CD8-positive, alpha-beta memory T cell (primary cell): ENCODE measurements around the gene UBE2D1. TPM values are rescaled to one million over a fixed set of nuclear protein-coding genes. Genes with fewer than 3 reads are reported as not detected.

Source experiments
- CTCF ChIA-PET: fragments of 350-600 bp; sonication (Branson Sonifier 250); formaldehyde crosslinking; loops from one replicate; lab custom pipeline; 2021; ENCODE audit warnings: antibody characterized with exemption; lab: Charles Lee
- POLR2A ChIA-PET: fragments of 350-600 bp; sonication (Branson Sonifier 250); formaldehyde crosslinking; loops from one replicate; lab custom pipeline; 2021; ENCODE audit warnings: antibody characterized with exemption; lab: Charles Lee
- DNase-seq, 5 donors: peaks; one replicate each; pipeline versions ENCODE4 v3.0.0 to v3.0.0-alpha.2; 2020 to 2022; ENCODE audit warnings: mixed read lengths in 1 of 5
- H3K27ac ChIP-seq: one replicate; pipeline ENCODE4 v1.7.0; 2013; ENCODE audit warnings: low read depth, mild to moderate bottlenecking, low read length, moderate library complexity
- H3K27me3 ChIP-seq: 2 replicates; pipeline ENCODE4 v1.7.0; 2013; ENCODE audit warnings: low read length, mild to moderate bottlenecking; ENCODE audit not compliant: insufficient read depth, poor library complexity, severe bottlenecking
- H3K36me3 ChIP-seq: 2 replicates; pipeline ENCODE4 v1.7.0; 2013; ENCODE audit warnings: mild to moderate bottlenecking, low read length, moderate library complexity; ENCODE audit not compliant: insufficient read depth
- H3K4me1 ChIP-seq: 2 replicates; pipeline ENCODE4 v1.7.0; 2013; ENCODE audit warnings: mild to moderate bottlenecking, low read length, moderate library complexity; ENCODE audit not compliant: insufficient read depth
- H3K4me3 ChIP-seq: 2 replicates; pipeline ENCODE4 v1.7.0; 2013; ENCODE audit warnings: mild to moderate bottlenecking, low read length
- H3K9me3 ChIP-seq: 2 replicates; pipeline ENCODE4 v1.7.0; 2013; ENCODE audit warnings: mild to moderate bottlenecking, low read length
- H3K27ac Mint-ChIP-seq, 8 donors: one replicate each; pipeline ENCODE4 v1.8.0; 2020 to 2021; ENCODE audit warnings: mixed read lengths in 8 of 8, mild to moderate bottlenecking in 6 of 8, inconsistent platforms in 3 of 8, moderate library complexity in 3 of 8
- H3K27me3 Mint-ChIP-seq, 2 donors: one replicate each; pipeline ENCODE4 v1.8.0; 2020 to 2021; ENCODE audit warnings: mixed read lengths in 2 of 2, mild to moderate bottlenecking in 1 of 2, moderate library complexity in 1 of 2
- H3K36me3 Mint-ChIP-seq, 3 donors: one replicate each; pipeline ENCODE4 v1.8.0; 2020 to 2021; ENCODE audit warnings: mixed read lengths in 3 of 3, inconsistent platforms in 1 of 3, mild to moderate bottlenecking in 1 of 3
- H3K4me1 Mint-ChIP-seq, 3 donors: one replicate each; pipeline ENCODE4 v1.8.0; 2020 to 2021; ENCODE audit warnings: mixed read lengths in 3 of 3, inconsistent platforms in 1 of 3, mild to moderate bottlenecking in 1 of 3
- H3K4me3 Mint-ChIP-seq, 7 donors: one replicate each; pipeline ENCODE4 v1.8.0; 2020 to 2021; ENCODE audit warnings: mixed read lengths in 7 of 7, mild to moderate bottlenecking in 6 of 7, moderate library complexity in 4 of 7, inconsistent platforms in 2 of 7
- H3K9me3 Mint-ChIP-seq, 5 donors: one replicate each; pipeline ENCODE4 v1.8.0; 2020 to 2022; ENCODE audit warnings: mixed read lengths in 5 of 5, mild to moderate bottlenecking in 3 of 5, moderate library complexity in 2 of 5, inconsistent platforms in 1 of 5
- polyA plus RNA-seq: library from polyadenylated mRNA; unstranded; fragments of 300-500 nt; fragmentation: Illumina TruSeq; gene quantifications from one replicate; pipeline ENCODE4 v1.2.3, GENCODE V29; 2021
- total RNA-seq, 2 experiments: library from RNA; stranded (reverse); gene quantifications; one replicate each; pipeline ENCODE4 v1.2.3, GENCODE V29; 2021

Gene UBE2D1
- total and polyA plus RNA-seq, 3 experiments from 2014 or later: 16.5 to 18.3 (median 16.6) TPM

DNA sequence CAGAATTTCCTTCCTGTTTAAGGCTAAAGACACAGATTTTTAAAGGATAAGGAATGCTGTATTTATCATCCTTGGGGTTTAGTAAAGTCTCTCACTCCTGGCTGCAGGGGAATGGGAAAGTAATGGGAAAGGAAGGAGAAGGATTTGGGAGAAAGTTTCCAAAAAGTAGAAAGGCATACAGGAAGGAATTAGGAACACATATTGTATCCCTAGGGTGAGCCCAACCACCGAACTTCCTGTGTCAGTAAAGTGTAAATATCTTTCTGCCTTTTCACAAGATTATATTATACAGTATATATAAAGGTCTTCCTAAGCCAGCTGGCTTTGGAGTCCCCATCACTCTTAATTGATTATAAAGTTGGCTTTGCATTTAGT is 12.0 kb upstream of the UBE2D1 start:
- Mint-ChIP-seq H3K36me3 (peaks cover 0 to 5% (median 0%) of the 10 kb centered on the region in 3 donors), H3K27me3 (peaks cover 0 to 5% of the 10 kb centered on the region in 2 donors), H3K4me1 (peaks cover 10 to 12% (median 11%) of the 10 kb centered on the region in 3 donors), H3K9me3 (peaks cover 0 to 2% (median 0%) of the 10 kb centered on the region in 5 donors), H3K27ac (peak overlapping the region in 4 of 8 donors; percentile 2 to 71 (median 8)), H3K4me3 (no peak overlapping the region)
- Histone ChIP-seq H3K4me1 (peaks cover 6% of the 10 kb centered on the region), H3K27me3 (no peaks in the 10 kb centered on the region), H3K9me3 (no peaks in the 10 kb centered on the region), H3K4me3 (no peak overlapping the region), H3K36me3 (no peaks in the 10 kb centered on the region), H3K27ac (no peak overlapping the region)
- ChIA-PET CTCF (no interaction called here), POLR2A (no interaction called here)
- no peak for DNase-seq

- ChIA-PET CTCF (interaction anchor here (0.8 to 1.7 kb wide), 2 partner anchors 27 to 36 kb away, joined by 3 to 4 read pairs; no protein-coding TSS in a partner anchor), POLR2A (no interaction called here)
- H3K27me3 ChIP-seq: no peaks in the 10 kb centered on the region
- no peak overlapping the region for H3K4me3 ChIP-seq
- DNase-seq: no peak
- Mint-ChIP-seq H3K4me3 (no peak overlapping the region), H3K4me1 (peaks cover 10 to 12% (median 11%) of the 10 kb centered on the region in 3 donors), H3K27me3 (peaks cover 15 to 16% of the 10 kb centered on the region in 2 donors), H3K27ac (no peak overlapping the region), H3K36me3 (peaks cover 0 to 5% (median 0%) of the 10 kb centered on the region in 3 donors), H3K9me3 (no peaks in the 10 kb centered on the region)
- H3K4me1 ChIP-seq: peaks cover 6% of the 10 kb centered on the region
- no peak overlapping the region for H3K27ac ChIP-seq
- no peaks in the 10 kb centered on the region for H3K9me3 ChIP-seq
- no peaks in the 10 kb centered on the region for H3K36me3 ChIP-seq
Observed at GRCh38 chr10:58326967-58327381, 7.8 kb upstream of the UBE2D1 start.

GRCh38 chr10:58328233-58328632 is 6.6 kb upstream of the UBE2D1 start:
- no peaks in the 10 kb centered on the region for H3K27me3 ChIP-seq
- H3K27ac ChIP-seq: no peak overlapping the region
- Mint-ChIP-seq H3K27me3 (peaks cover 15 to 25% of the 10 kb centered on the region in 2 donors), H3K4me1 (peaks cover 0 to under 1% (median under 1%) of the 10 kb centered on the region in 3 donors), H3K9me3 (no peaks in the 10 kb centered on the region), H3K36me3 (peaks cover 0 to 5% (median 0%) of the 10 kb centered on the region in 3 donors), H3K27ac (no peak overlapping the region), H3K4me3 (no peak overlapping the region)
- CTCF ChIA-PET: no interaction called here
- DNase-seq: no peak
- no peaks in the 10 kb centered on the region for H3K9me3 ChIP-seq
- no peak overlapping the region for H3K4me3 ChIP-seq
- H3K4me1 ChIP-seq: no peaks in the 10 kb centered on the region
- POLR2A ChIA-PET: no interaction called here
- H3K36me3 ChIP-seq: no peaks in the 10 kb centered on the region

- ChIA-PET POLR2A (no interaction called here), CTCF (no interaction called here)
- H3K27me3 Mint-ChIP-seq: peaks cover 16 to 25% of the 10 kb centered on the region in 2 donors
- Histone ChIP-seq H3K4me3 (no peak overlapping the region), H3K27me3 (no peaks in the 10 kb centered on the region), H3K4me1 (peaks cover 5% of the 10 kb centered on the region), H3K36me3 (no peaks in the 10 kb centered on the region), H3K9me3 (no peaks in the 10 kb centered on the region), H3K27ac (no peak overlapping the region)
- peaks cover 3 to 7% (median 7%) of the 10 kb centered on the region in 3 donors for H3K4me1 Mint-ChIP-seq
- H3K9me3 Mint-ChIP-seq: no peaks in the 10 kb centered on the region
- H3K36me3 Mint-ChIP-seq: peaks cover 0 to 5% (median 2%) of the 10 kb centered on the region in 3 donors
- H3K4me3 Mint-ChIP-seq: no peak overlapping the region
- no peak overlapping the region for H3K27ac Mint-ChIP-seq
- DNase-seq: no peak
Observed at GRCh38 chr10:58330431-58330830, 4.4 kb upstream of the UBE2D1 start.

GRCh38 chr10:58331646-58332045 is 3.2 kb upstream of the UBE2D1 start:
- H3K4me1 Mint-ChIP-seq: peaks cover 14 to 20% (median 19%) of the 10 kb centered on the region in 3 donors
- H3K27ac ChIP-seq: no peak overlapping the region
- H3K36me3 ChIP-seq: no peaks in the 10 kb centered on the region
- H3K27me3 Mint-ChIP-seq: peaks cover 18 to 25% of the 10 kb centered on the region in 2 donors
- no peak for DNase-seq
- no peak overlapping the region for H3K4me3 Mint-ChIP-seq
- H3K9me3 Mint-ChIP-seq: no peaks in the 10 kb centered on the region
- no peak overlapping the region for H3K27ac Mint-ChIP-seq
- ChIA-PET POLR2A (no interaction called here), CTCF (interaction anchor here (1.2 to 1.3 kb wide), 2 partner anchors 9 to 56 kb away, joined by 3 read pairs; no protein-coding TSS in a partner anchor)
- H3K9me3 ChIP-seq: no peaks in the 10 kb centered on the region
- H3K27me3 ChIP-seq: no peaks in the 10 kb centered on the region
- H3K36me3 Mint-ChIP-seq: peaks cover 1 to 6% (median 2%) of the 10 kb centered on the region in 3 donors
- peaks cover 11% of the 10 kb centered on the region for H3K4me1 ChIP-seq
- no peak overlapping the region for H3K4me3 ChIP-seq

DNA sequence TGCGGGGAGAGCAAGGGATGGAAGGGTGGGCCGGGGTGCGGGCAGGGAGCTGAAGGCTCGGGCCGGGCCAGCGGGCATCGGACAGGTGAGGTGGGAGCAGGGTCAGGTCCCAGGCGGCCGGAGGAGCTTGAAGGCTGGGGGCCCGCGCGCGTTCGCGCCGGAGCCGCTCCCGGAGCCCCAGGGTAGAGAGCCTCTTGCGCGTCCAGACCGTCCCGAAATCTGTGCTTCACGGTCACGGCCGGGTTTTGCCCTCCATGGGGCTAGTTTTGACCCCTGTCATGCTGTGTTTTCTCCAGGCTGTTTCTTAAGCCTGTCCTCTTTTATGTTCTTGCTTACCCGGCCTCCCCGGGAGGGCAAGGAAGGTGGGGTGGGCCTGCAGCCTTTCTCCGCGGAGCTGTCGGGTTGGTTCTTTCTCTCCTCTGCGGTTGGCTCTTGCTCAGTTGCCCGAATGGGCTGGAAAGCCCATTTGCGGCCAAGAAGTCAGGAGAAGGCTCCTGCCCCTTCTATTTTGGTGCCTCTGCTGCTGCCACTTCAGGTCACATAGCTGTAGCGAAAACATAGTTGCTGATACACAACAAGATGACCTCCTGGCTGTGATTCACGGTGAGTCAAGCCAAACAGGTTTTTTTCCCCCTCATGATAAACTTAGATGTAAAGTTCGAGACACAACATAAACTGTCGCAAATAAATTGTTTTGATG is 650 bp downstream of the UBE2D1 start:
- Histone ChIP-seq H3K36me3 (no peaks in the 10 kb centered on the region), H3K27ac (peak overlapping the region; percentile 53), H3K27me3 (no peaks in the 10 kb centered on the region), H3K4me3 (peak overlapping the region; percentile 64), H3K4me1 (peaks cover 17% of the 10 kb centered on the region), H3K9me3 (no peaks in the 10 kb centered on the region)
- peak in 2 of 5 donors; percentile 7 to 16 for DNase-seq
- Mint-ChIP-seq H3K9me3 (no peaks in the 10 kb centered on the region), H3K27me3 (peaks cover 4 to 16% of the 10 kb centered on the region in 2 donors), H3K4me3 (peak overlapping the region; percentile 93 to 97 (median 95)), H3K36me3 (peaks cover 0 to 10% (median 3%) of the 10 kb centered on the region in 3 donors), H3K4me1 (peaks cover 29 to 49% (median 48%) of the 10 kb centered on the region in 3 donors), H3K27ac (peak overlapping the region; percentile 16 to 92 (median 84))
- POLR2A ChIA-PET: interaction anchor here (0.9 to 1.0 kb wide), 2 partner anchors 29 to 49 kb away, joined by 3 to 5 read pairs; partner anchors contain the start of gene TFAM
- CTCF ChIA-PET: interaction anchor here (1.1 to 1.6 kb wide), 3 partner anchors 36 to 50 kb away, joined by 3 to 9 read pairs (median 4); partner anchors contain the start of gene TFAM

GRCh38 chr10:58336242-58336641 is 1.4 kb downstream of the UBE2D1 start:
- ChIA-PET CTCF (no interaction called here), POLR2A (no interaction called here)
- Histone ChIP-seq H3K36me3 (no peaks in the 10 kb centered on the region), H3K4me3 (no peak overlapping the region), H3K4me1 (peaks cover 17% of the 10 kb centered on the region), H3K27ac (no peak overlapping the region), H3K9me3 (no peaks in the 10 kb centered on the region), H3K27me3 (no peaks in the 10 kb centered on the region)
- no peak for DNase-seq
- Mint-ChIP-seq H3K4me3 (peak overlapping the region; percentile 93 to 97 (median 95)), H3K27ac (peak overlapping the region in 5 of 8 donors; percentile 3 to 88 (median 74)), H3K27me3 (peaks cover 3 to 14% of the 10 kb centered on the region in 2 donors), H3K36me3 (peaks cover 0 to 10% (median 6%) of the 10 kb centered on the region in 3 donors), H3K9me3 (no peaks in the 10 kb centered on the region), H3K4me1 (peaks cover 37 to 57% (median 56%) of the 10 kb centered on the region in 3 donors)

- no peak overlapping the region for H3K4me3 Mint-ChIP-seq
- peaks cover 0 to 11% (median 6%) of the 10 kb centered on the region in 3 donors for H3K36me3 Mint-ChIP-seq
- H3K9me3 ChIP-seq: no peaks in the 10 kb centered on the region
- no peak overlapping the region for H3K27ac ChIP-seq
- H3K9me3 Mint-ChIP-seq: no peaks in the 10 kb centered on the region
- no peak overlapping the region for H3K27ac Mint-ChIP-seq
- no peaks in the 10 kb centered on the region for H3K27me3 Mint-ChIP-seq
- ChIA-PET POLR2A (no interaction called here), CTCF (interaction anchor here (2.2 kb wide), 1 partner anchor 44 kb away, joined by 6 read pairs; the partner anchor contains the start of gene TFAM)
- no peak for DNase-seq
- H3K36me3 ChIP-seq: no peaks in the 10 kb centered on the region
- H3K4me3 ChIP-seq: no peak overlapping the region
- peaks cover 8% of the 10 kb centered on the region for H3K4me1 ChIP-seq
- H3K4me1 Mint-ChIP-seq: peaks cover 43 to 73% (median 71%) of the 10 kb centered on the region in 3 donors
- H3K27me3 ChIP-seq: no peaks in the 10 kb centered on the region
Observed at GRCh38 chr10:58341422-58341821, 6.6 kb downstream of the UBE2D1 start.
